ENCODE measurements around the gene GCK. TPM values are rescaled to one million over a fixed set of nuclear protein-coding genes. Genes with fewer than 3 reads are reported as not detected.
A peak's percentile ranks its signal among the peaks of the same experiment; 100 is the strongest.

Gene GCK
- total RNA-seq, 4 donors from 2014 or later, result 0.52 TPM; not detected in 3

DNA sequence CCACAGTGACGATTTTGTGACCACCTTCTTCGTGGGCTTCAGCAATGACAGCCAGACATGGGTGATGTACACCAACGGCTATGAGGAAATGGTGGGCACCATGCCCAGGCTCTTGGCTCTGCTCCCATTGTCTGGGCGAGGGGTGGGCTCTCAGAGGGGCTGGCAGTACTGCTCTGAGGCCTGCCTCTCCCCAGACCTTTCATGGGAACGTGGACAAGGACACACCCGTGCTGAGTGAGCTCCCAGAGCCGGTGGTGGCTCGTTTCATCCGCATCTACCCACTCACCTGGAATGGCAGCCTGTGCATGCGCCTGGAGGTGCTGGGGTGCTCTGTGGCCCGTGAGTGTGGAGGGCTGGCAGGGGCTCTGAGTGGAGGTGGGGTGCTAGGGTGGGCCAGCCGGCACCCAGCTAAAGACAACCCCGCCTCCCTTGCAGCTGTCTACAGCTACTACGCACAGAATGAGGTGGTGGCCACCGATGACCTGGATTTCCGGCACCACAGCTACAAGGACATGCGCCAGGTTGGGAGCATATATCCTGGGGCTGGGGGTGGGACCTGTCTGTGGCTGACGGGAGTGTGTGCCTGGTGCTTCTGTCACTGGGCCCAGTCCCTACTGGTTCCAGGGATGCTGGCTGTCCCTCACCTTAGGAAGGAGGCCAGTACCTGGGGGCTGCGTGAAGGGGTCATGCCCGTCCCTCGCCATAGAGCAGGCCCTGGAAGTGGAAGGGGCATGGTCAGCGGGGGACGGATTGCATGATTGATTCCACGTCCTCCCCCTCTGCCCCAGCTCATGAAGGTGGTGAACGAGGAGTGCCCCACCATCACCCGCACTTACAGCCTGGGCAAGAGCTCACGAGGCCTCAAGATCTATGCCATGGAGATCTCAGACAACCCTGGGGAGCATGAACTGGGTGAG, 78.3 kb downstream of the GCK start:
- Histone ChIP-seq H3K4me1 (peaks cover 18% of the 10 kb centered on the region), H3K36me3 (peaks cover 78% of the 10 kb centered on the region), H3K4me3 (no peak overlapping the region), H3K27ac (no peak overlapping the region), H3K9me3 (no peaks in the 10 kb centered on the region), H3K27me3 (no peaks in the 10 kb centered on the region)
- TF ChIP-seq CTCF (IDR thresholded peaks at IDR 0.05), result no peak
- TF ChIP-seq POLR2A (IDR thresholded peaks at IDR 0.05), result no peak
- TF ChIP-seq POLR2AphosphoS5 (IDR thresholded peaks at IDR 0.05), result no peak
- no peak for TF ChIP-seq EP300 (IDR thresholded peaks at IDR 0.05)
- no peak for DNase-seq (ENCODE audit: low spot score in 2 of 2)
- WGBS, result 52% methylated on average over 13 of the region's 27 CpGs

DNA sequence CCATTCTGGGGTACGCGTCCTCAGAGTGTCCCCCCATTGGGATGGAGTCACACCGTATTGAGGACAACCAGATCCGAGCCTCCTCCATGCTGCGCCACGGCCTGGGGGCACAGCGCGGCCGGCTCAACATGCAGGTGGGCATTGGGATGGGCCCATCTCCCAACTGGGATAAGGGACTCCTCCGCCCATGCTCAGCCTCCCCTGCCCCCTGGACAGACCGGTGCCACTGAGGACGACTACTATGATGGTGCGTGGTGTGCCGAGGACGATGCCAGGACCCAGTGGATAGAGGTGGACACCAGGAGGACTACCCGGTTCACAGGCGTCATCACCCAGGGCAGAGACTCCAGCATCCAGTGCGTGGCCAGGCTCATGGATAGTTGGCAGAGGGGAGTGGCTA, 79.2 kb downstream of the GCK start:
- TF ChIP-seq CTCF (IDR thresholded peaks at IDR 0.05) (no peak), POLR2AphosphoS5 (IDR thresholded peaks at IDR 0.05) (no peak), EP300 (IDR thresholded peaks at IDR 0.05) (no peak), POLR2A (IDR thresholded peaks at IDR 0.05) (no peak)

GRCh38 chr7:44108768-44109750, 80.2 kb downstream of the GCK start:
- Histone ChIP-seq H3K27ac (no peak overlapping the region), H3K4me1 (peaks cover 27% of the 10 kb centered on the region), H3K4me3 (no peak overlapping the region), H3K9me3 (no peaks in the 10 kb centered on the region), H3K27me3 (peaks cover 6% of the 10 kb centered on the region), H3K36me3 (peaks cover 58% of the 10 kb centered on the region)
- DNase-seq (ENCODE audit: low spot score in 2 of 2), result no peak
- WGBS, result 95% methylated on average over 11 of the region's 21 CpGs
- no peak for TF ChIP-seq CTCF (IDR thresholded peaks at IDR 0.05)
- no peak for TF ChIP-seq POLR2AphosphoS5 (IDR thresholded peaks at IDR 0.05)
- TF ChIP-seq EP300 (IDR thresholded peaks at IDR 0.05), result no peak
- TF ChIP-seq POLR2A (IDR thresholded peaks at IDR 0.05), result no peak

More for the DNA sequence above, 79.2 kb downstream of the GCK start:
- Histone ChIP-seq H3K36me3 (peaks cover 68% of the 10 kb centered on the region), H3K27ac (no peak overlapping the region), H3K4me1 (peaks cover 18% of the 10 kb centered on the region), H3K4me3 (no peak overlapping the region), H3K9me3 (no peaks in the 10 kb centered on the region), H3K27me3 (no peaks in the 10 kb centered on the region)
- no peak for DNase-seq (ENCODE audit: low spot score in 2 of 2)
- no CpG with 5 or more reads among the region's 18 CpGs for WGBS

DNA sequence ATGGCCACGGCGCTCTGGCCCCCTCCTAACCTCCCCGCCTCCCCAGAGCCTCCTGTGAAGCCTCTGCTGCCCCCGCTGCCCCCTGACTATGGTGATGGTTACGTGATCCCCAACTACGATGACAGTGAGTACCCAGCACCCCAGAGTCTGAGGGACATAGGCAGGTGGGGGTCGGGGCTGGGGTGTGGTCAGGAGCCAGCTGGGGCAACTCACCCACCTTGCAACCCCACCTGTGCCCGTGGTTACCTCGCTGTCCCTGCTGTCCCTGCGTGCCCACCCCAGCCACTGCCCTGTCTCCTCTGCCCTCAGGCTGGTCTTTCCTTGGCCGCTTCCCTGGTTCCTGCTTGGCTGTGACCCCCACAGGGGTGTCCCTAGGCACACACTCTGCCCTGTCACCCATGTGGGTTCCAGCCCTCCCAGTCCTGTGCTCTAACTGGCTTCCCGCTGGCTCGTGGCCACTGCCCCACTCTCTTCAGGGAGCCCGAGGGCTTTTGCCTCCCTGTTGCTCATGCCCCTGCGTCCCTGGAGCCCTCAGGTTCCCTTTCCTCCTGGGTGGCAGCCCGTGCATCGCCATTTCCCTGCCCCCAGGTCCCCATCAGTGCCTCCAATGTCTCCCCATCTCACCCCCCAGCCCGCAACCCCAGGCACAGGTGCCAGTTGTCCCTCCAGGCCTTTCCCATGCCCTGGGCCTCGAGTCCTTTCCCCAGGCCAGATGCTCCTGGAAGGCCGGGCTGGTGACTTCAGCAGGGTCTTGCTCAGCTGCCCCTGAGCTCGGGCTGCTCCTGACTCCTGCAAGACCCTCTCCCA, 81.1 kb downstream of the GCK start:
- TF ChIP-seq CTCF (IDR thresholded peaks at IDR 0.05), result no peak
- TF ChIP-seq POLR2A (IDR thresholded peaks at IDR 0.05), result no peak
- Histone ChIP-seq H3K27ac (peak overlapping the region; percentile 31), H3K9me3 (no peaks in the 10 kb centered on the region), H3K36me3 (peaks cover 49% of the 10 kb centered on the region), H3K27me3 (peaks cover 6% of the 10 kb centered on the region), H3K4me1 (peaks cover 36% of the 10 kb centered on the region), H3K4me3 (no peak overlapping the region)
- 89% methylated on average over 14 of the region's 21 CpGs for WGBS
- DNase-seq (ENCODE audit: low spot score in 2 of 2), result no peak
